ENCODE measurements around the gene PPP2R5A.

- no peak for TF ChIP-seq CTCF (IDR thresholded peaks at IDR 0.05)
- TF ChIP-seq POLR2A (IDR thresholded peaks at IDR 0.05): no peak
Observed at GRCh38 chr1:212235857-212236256, 49.4 kb upstream of the PPP2R5A start.
